HEK293 (cell line): ENCODE results near the gene MUC12.

ENCODE experiments used
- CTCF ChIA-PET: fragments of 350-600 bp; formaldehyde crosslinking; extraction: SDS; loops from one replicate; lab custom pipeline; 2021; ENCODE audit warnings: antibody characterized with exemption; lab: Yijun Ruan, JAX
- POLR2A ChIA-PET: fragments of 300-600 bp; formaldehyde crosslinking; extraction: SDS; loops from one replicate; lab custom pipeline; 2020; ENCODE audit warnings: antibody characterized with exemption, inconsistent platforms; lab: Yijun Ruan, JAX
- H3K27ac ChIP-seq: fragments of 200-500 bp; sonication (Bioruptor generic); 2 replicates; pipeline ENCODE4 v1.5.1; 2014; ENCODE audit warnings: low read depth, low read length, control low read depth, inconsistent platforms; ENCODE audit errors: extremely low read depth
- H3K36me3 ChIP-seq, 2 experiments: fragments of 200-500 bp in 1 of 2; sonication (Bioruptor generic) in 1 of 2; 1 replicate in 1 of 2; 2 replicates in 1 of 2; pipeline ENCODE4 v1.5.1; 2014 to 2017; ENCODE audit warnings: inconsistent platforms in 2 of 2, low read length in 2 of 2; ENCODE audit not compliant: control insufficient read depth in 2 of 2, insufficient read depth in 1 of 2
- H3K4me1 ChIP-seq: fragments of 200-500 bp; sonication (Bioruptor generic); 2 replicates; pipeline ENCODE4 v1.5.1; 2014; ENCODE audit warnings: mild to moderate bottlenecking, low read length, inconsistent platforms; ENCODE audit not compliant: control insufficient read depth, insufficient read depth
- H3K4me3 ChIP-seq: 2 replicates; pipeline ENCODE4 v1.5.1; 2011; ENCODE audit warnings: low read depth, mild to moderate bottlenecking, control low read depth, low read length, moderate library complexity
- H3K9me3 ChIP-seq: fragments of 200-500 bp; sonication (Bioruptor generic); 2 replicates; pipeline ENCODE4 v1.5.1; 2014; ENCODE audit warnings: low read depth, low read length, inconsistent platforms; ENCODE audit not compliant: control insufficient read depth, insufficient read depth
- FEZF1 ChIP-seq: fragments of 450-650 bp; formaldehyde crosslinking; IDR thresholded peaks from 2 replicates; pipeline ENCODE4 v1.5.1; 2016; ENCODE audit warnings: missing biosample characterization, missing genetic modification characterization
- MEIS1 ChIP-seq: sonication (generic); formaldehyde crosslinking; IDR thresholded peaks from 2 replicates; pipeline ENCODE4 v1.8.1; 2022; ENCODE audit warnings: missing genetic modification reagents, mild to moderate bottlenecking, borderline replicate concordance
- MZF1 ChIP-seq: fragments of 450-650 bp; formaldehyde crosslinking; IDR thresholded peaks from 2 replicates; pipeline ENCODE4 v1.5.1; 2017; ENCODE audit warnings: missing biosample characterization, missing genetic modification characterization, borderline replicate concordance
- OSR2 ChIP-seq: fragments of 450-650 bp; formaldehyde crosslinking; IDR thresholded peaks from 2 replicates; pipeline ENCODE4 v1.5.1; 2016; ENCODE audit warnings: missing biosample characterization, missing genetic modification characterization
- PRDM2 ChIP-seq: fragments of 450-650 bp; formaldehyde crosslinking; IDR thresholded peaks from 2 replicates; pipeline ENCODE4 v1.5.1; 2016; ENCODE audit warnings: missing biosample characterization, missing genetic modification characterization, borderline replicate concordance
- TCF7L2 ChIP-seq: IDR thresholded peaks from 2 replicates; pipeline ENCODE4 v1.6.1; 2011; ENCODE audit warnings: low read depth, mild to moderate bottlenecking, inconsistent platforms, low read length, moderate library complexity, borderline replicate concordance
- ZBTB1 ChIP-seq: fragments of 450-650 bp; formaldehyde crosslinking; IDR thresholded peaks from 2 replicates; pipeline ENCODE4 v1.5.1; 2016; ENCODE audit warnings: missing biosample characterization, missing genetic modification characterization
- ZBTB8A ChIP-seq: fragments of 450-650 bp; formaldehyde crosslinking; IDR thresholded peaks from 2 replicates; pipeline ENCODE4 v1.5.1; 2016; ENCODE audit warnings: missing biosample characterization, missing genetic modification characterization
- ZFP69B ChIP-seq: fragments of 450-650 bp; formaldehyde crosslinking; IDR thresholded peaks from 2 replicates; pipeline ENCODE4 v1.5.1; 2016; ENCODE audit warnings: missing biosample characterization, missing genetic modification characterization
- ZIC2 ChIP-seq: fragments of 450-650 bp; formaldehyde crosslinking; IDR thresholded peaks from 2 replicates; pipeline ENCODE4 v1.5.1; 2016; ENCODE audit warnings: missing biosample characterization, missing genetic modification characterization
- ZNF155 ChIP-seq: fragments of 450-650 bp; formaldehyde crosslinking; IDR thresholded peaks from 2 replicates; pipeline ENCODE4 v1.5.1; 2016; ENCODE audit warnings: missing biosample characterization, missing genetic modification characterization
- ZNF24 ChIP-seq: fragments of 450-650 bp; formaldehyde crosslinking; IDR thresholded peaks from 2 replicates; pipeline ENCODE4 v1.5.1; 2016; ENCODE audit warnings: missing biosample characterization, missing genetic modification characterization
- ZNF354C ChIP-seq: fragments of 450-650 bp; formaldehyde crosslinking; IDR thresholded peaks from 2 replicates; pipeline ENCODE4 v1.5.1; 2016; ENCODE audit warnings: missing biosample characterization, missing genetic modification characterization, low read depth, borderline replicate concordance
- ZNF423 ChIP-seq: fragments of 450-650 bp; formaldehyde crosslinking; IDR thresholded peaks from 2 replicates; pipeline ENCODE4 v1.5.1; 2016; ENCODE audit warnings: missing biosample characterization, missing genetic modification characterization
- ZNF530 ChIP-seq: fragments of 450-650 bp; formaldehyde crosslinking; IDR thresholded peaks from 2 replicates; pipeline ENCODE4 v1.5.1; 2016; ENCODE audit warnings: low read depth, missing biosample characterization, missing genetic modification characterization
- ZNF707 ChIP-seq: fragments of 450-650 bp; formaldehyde crosslinking; IDR thresholded peaks from 2 replicates; pipeline ENCODE4 v1.5.1; 2016; ENCODE audit warnings: missing biosample characterization, missing genetic modification characterization
- ZSCAN5A ChIP-seq: fragments of 450-650 bp; formaldehyde crosslinking; IDR thresholded peaks from 2 replicates; pipeline ENCODE4 v1.5.1; 2016; ENCODE audit warnings: missing biosample characterization, missing genetic modification characterization
- TF ChIP-seq, protein P1 (sequence below): fragments of 450-650 bp; formaldehyde crosslinking; IDR thresholded peaks from 2 replicates; pipeline ENCODE4 v1.5.1; 2016; ENCODE audit warnings: missing biosample characterization, missing genetic modification characterization
- TF ChIP-seq, protein P2 (sequence below): fragments of 450-650 bp; formaldehyde crosslinking; IDR thresholded peaks from 2 replicates; pipeline ENCODE4 v1.5.1; 2016; ENCODE audit warnings: missing biosample characterization, missing genetic modification characterization, low read depth
- TF ChIP-seq, protein P3 (sequence below): fragments of 450-650 bp; IDR thresholded peaks from 2 replicates; pipeline ENCODE4 v1.5.1; 2018; ENCODE audit warnings: missing biosample characterization, missing genetic modification characterization
- TF ChIP-seq, protein P4 (sequence below): fragments of 450-650 bp; formaldehyde crosslinking; optimal IDR thresholded peaks from 2 replicates; pipeline ENCODE3; 2016; ENCODE audit warnings: missing biosample characterization, mild to moderate bottlenecking, missing genetic modification characterization

The MUC12 gene

GRCh38 chr7:101066833-101067177 is 97.4 kb downstream of the MUC12 start (continued):
- no peak for TF ChIP-seq PRDM2 (tag by site-specific recombination)
- no peak for TF ChIP-seq ZNF24
- 0 out of 2 replicates have a peak, but pooled peaks have one; percentile 56 for TF ChIP-seq OSR2 (tag by site-specific recombination)
- TF ChIP-seq ZBTB1 (tag by site-specific recombination), result no peak
- no peak for TF ChIP-seq TCF7L2
- TF ChIP-seq, protein P1, sequence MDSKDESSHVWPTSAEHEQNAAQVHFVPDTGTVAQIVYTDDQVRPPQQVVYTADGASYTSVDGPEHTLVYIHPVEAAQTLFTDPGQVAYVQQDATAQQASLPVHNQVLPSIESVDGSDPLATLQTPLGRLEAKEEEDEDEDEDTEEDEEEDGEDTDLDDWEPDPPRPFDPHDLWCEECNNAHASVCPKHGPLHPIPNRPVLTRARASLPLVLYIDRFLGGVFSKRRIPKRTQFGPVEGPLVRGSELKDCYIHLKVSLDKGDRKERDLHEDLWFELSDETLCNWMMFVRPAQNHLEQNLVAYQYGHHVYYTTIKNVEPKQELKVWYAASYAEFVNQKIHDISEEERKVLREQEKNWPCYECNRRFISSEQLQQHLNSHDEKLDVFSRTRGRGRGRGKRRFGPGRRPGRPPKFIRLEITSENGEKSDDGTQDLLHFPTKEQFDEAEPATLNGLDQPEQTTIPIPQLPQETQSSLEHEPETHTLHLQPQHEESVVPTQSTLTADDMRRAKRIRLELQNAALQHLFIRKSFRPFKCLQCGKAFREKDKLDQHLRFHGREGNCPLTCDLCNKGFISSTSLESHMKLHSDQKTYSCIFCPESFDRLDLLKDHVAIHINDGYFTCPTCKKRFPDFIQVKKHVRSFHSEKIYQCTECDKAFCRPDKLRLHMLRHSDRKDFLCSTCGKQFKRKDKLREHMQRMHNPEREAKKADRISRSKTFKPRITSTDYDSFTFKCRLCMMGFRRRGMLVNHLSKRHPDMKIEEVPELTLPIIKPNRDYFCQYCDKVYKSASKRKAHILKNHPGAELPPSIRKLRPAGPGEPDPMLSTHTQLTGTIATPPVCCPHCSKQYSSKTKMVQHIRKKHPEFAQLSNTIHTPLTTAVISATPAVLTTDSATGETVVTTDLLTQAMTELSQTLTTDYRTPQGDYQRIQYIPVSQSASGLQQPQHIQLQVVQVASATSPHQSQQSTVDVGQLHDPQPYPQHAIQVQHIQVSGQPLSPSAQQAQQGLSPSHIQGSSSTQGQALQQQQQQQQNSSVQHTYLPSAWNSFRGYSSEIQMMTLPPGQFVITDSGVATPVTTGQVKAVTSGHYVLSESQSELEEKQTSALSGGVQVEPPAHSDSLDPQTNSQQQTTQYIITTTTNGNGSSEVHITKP (tag by site-specific recombination), result 0 out of 2 replicates have a peak, but pooled peaks have one; percentile 39
- peak; percentile 94 for TF ChIP-seq ZIC2 (tag by site-specific recombination)

DNA sequence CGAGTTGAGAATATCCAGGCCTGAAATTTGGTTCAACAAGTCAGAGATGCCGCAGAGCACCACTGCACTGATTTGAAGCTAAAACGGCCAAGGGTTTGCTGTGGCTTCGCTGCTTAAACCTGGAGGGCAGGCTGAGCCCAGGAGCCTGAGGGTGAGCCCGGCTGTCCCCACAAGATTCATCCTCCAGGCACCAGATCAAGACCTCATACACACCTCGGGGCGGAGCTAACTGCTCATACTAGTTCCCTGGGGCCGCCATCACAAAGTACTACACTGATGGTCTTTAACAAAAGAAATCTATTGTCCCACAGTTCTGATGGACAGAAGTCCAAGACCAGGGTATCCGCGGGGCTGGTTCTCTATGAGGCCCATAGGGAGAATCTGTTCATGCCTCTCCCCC is 99.0 kb downstream of the MUC12 start:
- no peak overlapping the region for H3K27ac ChIP-seq
- H3K4me1 ChIP-seq, result peaks cover 3% of the 10 kb centered on the region; the same call in 1 of the 2 replicates
- no peak overlapping the region for H3K4me3 ChIP-seq
- H3K36me3 ChIP-seq, result no peaks in the 10 kb centered on the region
- POLR2A ChIA-PET, result no interaction called here
- H3K9me3 ChIP-seq, result no peaks in the 10 kb centered on the region
- CTCF ChIA-PET, result interaction anchor here (0.6 to 1.2 kb wide), 2 partner anchors 9 to 18 kb away, joined by 3 to 6 read pairs; no protein-coding TSS in a partner anchor
- TF ChIP-seq ZNF155 (tag by site-specific recombination) (no peak), ZNF354C (tag by site-specific recombination) (no peak), ZSCAN5A (tag by site-specific recombination) (no peak), ZNF707 (tag by site-specific recombination) (no peak), ZNF423 (no peak), MEIS1 (no peak), ZNF530 (tag by site-specific recombination) (no peak), ZFP69B (tag by site-specific recombination) (no peak), OSR2 (tag by site-specific recombination) (no peak), FEZF1 (tag by site-specific recombination) (no peak), MZF1 (tag by site-specific recombination) (no peak), ZBTB8A (tag by site-specific recombination) (no peak)
- TF ChIP-seq, protein P2, sequence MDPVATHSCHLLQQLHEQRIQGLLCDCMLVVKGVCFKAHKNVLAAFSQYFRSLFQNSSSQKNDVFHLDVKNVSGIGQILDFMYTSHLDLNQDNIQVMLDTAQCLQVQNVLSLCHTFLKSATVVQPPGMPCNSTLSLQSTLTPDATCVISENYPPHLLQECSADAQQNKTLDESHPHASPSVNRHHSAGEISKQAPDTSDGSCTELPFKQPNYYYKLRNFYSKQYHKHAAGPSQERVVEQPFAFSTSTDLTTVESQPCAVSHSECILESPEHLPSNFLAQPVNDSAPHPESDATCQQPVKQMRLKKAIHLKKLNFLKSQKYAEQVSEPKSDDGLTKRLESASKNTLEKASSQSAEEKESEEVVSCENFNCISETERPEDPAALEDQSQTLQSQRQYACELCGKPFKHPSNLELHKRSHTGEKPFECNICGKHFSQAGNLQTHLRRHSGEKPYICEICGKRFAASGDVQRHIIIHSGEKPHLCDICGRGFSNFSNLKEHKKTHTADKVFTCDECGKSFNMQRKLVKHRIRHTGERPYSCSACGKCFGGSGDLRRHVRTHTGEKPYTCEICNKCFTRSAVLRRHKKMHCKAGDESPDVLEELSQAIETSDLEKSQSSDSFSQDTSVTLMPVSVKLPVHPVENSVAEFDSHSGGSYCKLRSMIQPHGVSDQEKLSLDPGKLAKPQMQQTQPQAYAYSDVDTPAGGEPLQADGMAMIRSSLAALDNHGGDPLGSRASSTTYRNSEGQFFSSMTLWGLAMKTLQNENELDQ (tag by site-specific recombination), result no peak
- TF ChIP-seq, protein P3, sequence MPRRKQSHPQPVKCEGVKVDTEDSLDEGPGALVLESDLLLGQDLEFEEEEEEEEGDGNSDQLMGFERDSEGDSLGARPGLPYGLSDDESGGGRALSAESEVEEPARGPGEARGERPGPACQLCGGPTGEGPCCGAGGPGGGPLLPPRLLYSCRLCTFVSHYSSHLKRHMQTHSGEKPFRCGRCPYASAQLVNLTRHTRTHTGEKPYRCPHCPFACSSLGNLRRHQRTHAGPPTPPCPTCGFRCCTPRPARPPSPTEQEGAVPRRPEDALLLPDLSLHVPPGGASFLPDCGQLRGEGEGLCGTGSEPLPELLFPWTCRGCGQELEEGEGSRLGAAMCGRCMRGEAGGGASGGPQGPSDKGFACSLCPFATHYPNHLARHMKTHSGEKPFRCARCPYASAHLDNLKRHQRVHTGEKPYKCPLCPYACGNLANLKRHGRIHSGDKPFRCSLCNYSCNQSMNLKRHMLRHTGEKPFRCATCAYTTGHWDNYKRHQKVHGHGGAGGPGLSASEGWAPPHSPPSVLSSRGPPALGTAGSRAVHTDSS (tag by site-specific recombination), result no peak
- TF ChIP-seq, protein P4, sequence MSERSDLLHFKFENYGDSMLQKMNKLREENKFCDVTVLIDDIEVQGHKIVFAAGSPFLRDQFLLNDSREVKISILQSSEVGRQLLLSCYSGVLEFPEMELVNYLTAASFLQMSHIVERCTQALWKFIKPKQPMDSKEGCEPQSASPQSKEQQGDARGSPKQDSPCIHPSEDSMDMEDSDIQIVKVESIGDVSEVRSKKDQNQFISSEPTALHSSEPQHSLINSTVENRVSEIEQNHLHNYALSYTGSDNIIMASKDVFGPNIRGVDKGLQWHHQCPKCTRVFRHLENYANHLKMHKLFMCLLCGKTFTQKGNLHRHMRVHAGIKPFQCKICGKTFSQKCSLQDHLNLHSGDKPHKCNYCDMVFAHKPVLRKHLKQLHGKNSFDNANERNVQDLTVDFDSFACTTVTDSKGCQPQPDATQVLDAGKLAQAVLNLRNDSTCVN (tag by site-specific recombination), result no peak
